ENCODE measurements around the gene DCN.

Gene DCN

DNA sequence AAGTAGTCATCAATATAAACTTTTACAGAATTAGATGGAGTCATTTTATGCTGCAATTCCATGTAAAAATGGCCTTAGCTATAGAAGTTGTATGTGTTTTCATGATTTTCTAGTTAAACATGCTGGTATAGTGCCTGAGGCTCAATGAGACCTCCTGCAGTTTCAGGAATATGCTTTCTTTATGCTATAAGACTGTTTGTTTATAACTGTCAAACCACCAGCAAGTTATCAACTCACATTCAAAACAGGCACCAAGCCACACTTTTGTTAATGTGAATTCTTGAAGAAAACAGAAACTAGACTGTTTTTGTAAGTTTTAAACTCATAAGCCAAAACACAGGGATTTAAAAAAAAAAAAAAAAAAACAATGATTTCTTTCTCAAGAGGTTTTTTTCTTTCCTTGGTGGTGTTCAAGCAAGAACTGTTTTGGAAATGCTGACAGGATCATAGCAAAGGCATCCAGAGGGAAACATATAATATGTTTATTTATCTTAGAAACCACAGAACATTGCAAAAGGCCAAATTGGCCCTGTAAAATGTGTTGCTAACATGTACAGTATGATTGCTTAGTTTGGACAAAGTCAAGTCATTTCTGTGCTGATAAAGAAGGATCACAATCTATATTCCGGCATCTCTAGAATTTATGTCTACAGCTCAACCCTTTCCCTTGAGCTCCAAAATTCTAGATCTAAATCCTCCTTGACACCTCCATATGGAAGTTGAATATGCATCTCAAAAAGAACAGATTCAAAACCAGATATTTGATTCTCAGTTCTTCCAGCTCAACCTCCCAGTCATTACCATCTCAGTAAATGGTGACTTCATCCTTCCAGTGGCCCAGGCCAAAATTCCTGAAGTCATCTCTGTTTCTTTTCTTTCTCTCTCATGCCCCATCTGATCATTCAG, 42.3 kb downstream of the DCN start:
- intact Hi-C loops (cut with DNase I): no loop called here
- DNase-seq: no peak

DNA sequence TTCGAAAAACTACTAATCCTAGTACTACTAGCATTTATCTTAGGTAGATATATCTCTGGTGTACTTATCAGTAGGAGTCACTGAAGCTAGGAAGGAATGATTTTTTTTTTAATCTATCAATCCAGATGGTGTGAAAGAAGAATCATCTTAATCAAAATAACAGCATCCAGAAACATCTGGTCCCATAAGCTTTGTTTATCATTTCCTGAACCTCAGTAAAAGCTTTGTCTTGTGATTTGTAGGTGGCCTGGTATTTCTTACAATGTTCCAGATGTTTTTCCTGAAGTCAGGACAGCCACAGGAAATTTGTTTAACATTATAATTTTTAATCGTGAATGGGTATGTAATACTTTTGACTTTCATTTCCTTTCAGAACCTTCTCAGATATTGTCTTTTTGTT, 43.3 kb downstream of the DCN start:
- no peak for DNase-seq
- intact Hi-C loops (cut with DNase I): no loop called here

DNA sequence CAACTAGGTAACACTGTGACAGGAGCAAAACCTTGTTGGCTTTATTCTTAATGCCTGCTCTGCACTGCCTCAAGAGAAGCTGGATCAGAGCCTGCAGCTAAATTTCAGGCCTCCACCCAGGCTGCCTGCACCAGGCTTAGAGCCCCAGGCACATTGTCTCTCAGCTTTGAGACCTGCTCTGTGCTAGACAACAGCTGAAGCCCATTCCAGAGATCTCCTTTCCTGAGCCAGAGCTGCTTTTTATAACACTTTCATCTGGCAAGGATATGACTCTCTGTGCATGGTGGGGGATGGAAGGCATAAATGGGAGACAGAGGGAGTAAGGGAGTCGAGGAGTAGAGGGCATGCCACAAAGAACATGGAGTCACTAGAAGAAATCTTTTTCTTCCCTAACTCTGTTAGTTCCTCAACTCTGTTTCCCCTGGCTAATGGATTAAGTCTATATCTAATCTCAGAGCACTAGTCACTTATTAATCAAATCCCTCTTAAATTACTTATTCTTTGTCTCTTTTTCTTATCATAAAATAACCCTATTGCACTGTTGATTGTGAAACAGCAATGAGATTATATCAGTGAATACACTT, 44.2 kb downstream of the DCN start:
- no peak for DNase-seq
- intact Hi-C loops (cut with DNase I): no loop called here

DNA sequence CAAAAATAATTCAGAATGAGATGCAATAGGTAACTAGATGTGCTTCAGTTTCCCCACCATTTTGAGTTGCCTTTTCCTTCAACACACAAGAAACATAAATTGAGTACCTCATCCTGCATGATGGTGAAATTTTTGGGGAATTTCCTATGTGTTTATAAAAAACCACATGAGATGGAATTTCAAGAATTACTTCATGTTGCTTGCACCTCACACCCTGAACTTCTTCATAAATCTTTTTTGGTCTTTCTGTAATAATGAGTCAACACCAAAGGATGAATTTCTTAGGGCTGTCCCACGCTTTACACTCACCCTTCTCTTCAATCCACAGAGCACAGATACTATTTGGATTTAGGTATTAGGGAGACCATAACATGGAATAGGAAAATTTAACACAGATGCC, 48.7 kb downstream of the DCN start:
- intact Hi-C loops (cut with DNase I): no loop called here
- DNase-seq: no peak

DNA sequence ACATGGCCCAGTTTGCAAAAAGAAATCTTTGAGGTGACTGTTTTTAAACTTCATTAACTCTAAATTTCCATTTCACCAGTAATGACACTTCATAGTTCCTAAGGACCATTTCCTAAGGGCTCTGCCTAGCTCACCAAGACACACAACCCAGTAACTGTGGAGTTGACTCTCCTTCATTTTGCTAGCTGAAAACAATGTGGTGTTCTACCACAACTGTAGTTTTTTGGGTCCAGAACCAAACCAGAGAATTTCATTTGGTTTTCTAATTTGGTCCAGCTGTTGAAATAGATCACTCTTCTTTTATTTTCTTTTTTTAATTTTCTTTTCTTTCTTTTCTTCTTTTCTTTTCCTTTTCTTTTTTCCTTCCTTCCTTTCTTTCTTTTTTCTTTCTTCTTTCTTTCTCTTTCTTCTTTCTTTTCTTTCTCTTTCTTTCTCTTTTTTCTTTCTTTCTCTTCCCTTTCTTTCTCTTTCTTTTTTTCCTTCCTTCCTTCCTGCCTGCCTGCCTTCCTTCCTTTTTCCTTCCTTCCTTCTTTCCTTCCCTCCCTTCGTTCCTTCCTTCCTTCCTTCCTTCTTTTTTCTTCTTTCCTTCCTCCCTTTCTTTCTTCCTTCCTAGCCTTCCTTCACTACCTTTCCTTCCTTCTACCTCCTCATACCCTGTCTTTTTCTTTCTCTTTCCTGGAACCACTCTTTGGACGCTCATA, 52.8 kb downstream of the DCN start:
- DNase-seq: no peak
- intact Hi-C loops (cut with DNase I): no loop called here

DNA sequence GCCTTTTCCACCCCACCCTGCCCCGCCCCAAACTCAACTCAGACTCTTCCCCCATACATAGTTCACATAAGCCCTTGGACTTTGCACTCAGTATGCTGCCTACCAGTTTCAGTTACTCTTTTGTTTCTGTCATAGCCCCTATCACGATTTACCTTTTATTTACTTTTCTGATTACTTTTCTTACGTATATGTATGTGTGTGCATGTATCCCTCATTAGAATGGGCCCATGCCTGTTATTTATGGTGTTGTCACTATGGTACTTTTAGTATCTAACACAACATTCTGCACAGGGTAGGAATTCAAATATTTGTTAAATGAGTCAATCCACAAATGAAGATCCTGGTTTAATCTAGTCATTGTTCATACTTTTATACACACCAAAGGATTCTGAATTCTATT, 54.9 kb downstream of the DCN start:
- intact Hi-C loops (cut with DNase I): no loop called here
- no peak for DNase-seq

DNA sequence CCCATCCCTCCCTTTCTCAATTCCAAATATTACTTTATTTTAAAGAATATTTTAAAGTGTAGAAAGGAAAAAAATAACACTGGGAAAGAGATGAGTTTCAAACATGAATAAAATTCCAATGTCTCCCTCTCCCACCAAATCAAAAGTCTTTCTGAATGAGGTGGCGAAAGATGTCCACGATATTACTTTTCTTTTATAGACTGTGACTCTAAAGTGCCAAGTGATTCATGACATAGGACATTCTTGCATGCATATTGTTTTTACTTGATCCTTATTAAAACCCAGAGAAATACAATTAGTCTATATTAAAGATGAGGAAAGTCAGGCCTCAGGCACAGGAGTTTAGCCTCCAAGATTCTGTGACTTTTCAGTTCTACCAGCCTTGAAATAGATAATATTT, 55.3 kb downstream of the DCN start:
- intact Hi-C loops (cut with DNase I): no loop called here
- no peak for DNase-seq

DNA sequence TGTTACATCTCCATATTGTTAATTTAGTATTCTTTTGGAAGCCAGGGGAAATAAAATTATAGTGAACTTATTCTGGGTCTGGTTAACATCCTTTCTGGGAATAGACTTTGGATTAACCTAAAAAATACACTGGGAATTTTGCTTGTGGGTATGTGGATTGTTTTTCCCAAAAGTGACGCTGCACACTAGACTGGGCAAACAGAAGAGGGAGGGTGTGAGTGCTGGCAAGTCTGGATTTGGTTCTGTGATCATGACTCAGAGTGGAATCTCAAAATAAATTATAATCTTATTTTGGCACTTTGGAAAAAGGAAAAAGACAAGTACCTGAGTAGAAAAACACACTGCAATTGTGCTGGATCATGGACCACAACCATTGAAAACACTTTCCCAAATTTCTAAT, 56.1 kb downstream of the DCN start:
- intact Hi-C loops (cut with DNase I): no loop called here
- DNase-seq: peak in 1 of 10 donors; percentile 80

DNA sequence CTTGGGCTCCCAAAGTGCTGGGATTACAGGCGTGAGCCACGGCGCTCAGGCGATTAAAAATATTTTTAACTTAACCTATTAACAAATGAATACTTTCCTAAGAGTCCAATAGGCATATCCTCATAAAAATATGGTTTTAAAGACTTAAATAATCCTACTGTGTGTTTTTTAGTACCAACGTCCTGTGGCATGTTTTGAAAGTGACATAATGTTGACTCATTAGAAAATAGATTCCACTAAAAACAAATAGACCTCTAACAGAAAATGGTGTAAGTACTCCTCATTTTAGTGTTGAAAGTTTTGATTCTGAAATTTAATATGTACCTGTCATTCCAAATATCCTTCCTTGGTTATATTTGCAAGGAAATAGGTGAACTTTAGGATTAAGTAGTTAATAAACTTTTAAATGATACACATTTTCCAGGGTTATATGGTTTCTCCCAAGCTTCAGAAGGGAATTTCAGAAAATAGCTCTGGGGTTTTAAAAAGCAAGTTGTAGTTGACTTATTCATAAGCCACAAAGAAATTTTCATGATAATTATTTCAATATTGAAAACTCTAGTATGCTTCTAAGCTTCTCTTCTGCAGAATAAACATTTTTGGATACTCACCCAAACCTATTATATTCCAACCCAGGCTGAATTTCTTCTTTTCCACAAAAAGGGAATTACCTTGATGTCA, 59.2 kb downstream of the DCN start:
- no peak for DNase-seq
- intact Hi-C loops (cut with DNase I): no loop called here

DNA sequence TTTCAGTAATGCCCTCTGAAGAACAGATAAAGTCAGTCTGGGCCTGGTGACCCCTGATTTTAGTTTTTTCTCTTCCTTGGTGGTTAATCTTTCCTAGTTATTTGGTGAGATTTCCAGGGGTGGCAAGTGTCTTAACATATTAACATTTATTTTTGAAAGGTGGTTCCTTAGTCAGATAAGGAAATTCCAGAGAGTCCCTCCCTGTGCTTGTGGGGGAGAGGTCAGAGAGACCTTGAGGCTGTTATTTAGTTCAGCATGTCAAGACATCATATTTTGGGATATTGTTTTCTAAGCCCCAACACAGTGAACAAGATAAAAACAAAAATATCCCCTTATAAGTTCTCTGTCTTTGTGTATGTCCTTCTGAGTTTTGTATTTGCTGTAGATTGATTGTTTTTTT, 61.8 kb downstream of the DCN start:
- intact Hi-C loops (cut with DNase I): no loop called here
- no peak for DNase-seq

DNA sequence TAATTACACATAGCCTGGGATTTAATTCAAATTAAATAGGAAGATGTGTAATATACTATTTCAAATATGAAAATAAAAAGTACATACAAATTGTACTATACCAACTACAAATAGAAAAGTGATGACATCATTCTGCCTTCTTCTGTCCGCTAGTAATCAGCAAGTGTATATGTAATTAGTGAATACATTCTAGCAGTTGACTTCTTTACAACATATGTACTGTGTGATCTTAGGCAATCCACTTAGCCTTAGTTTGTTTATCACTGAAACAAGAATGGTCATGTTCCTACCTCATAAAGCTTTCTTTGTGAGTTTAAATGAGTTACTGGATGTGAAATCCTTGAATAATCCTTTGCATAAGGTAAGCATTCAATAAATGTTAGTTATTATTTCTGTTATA, 63.5 kb downstream of the DCN start:
- intact Hi-C loops (cut with DNase I): no loop called here
- no peak for DNase-seq

DNA sequence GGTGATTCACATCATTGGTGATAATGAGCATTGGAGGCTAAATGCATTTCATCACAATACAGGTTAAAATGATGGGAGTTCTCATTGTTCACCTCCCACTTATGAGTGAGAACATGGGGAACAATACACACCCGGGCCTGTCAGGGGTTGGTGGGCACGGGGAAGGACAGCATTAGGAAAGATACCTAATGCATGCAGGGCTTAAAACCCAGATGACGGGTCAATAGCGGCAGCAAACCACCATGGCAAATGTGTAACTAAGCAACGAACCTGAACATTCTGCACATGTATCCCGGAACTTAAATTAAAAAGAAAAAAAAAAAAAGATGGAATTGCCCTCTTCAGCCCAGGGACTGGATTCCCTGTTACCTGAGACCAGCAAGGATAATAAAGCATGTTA, 69.0 kb downstream of the DCN start:
- DNase-seq: no peak
- intact Hi-C loops (cut with DNase I): no loop called here

DNA sequence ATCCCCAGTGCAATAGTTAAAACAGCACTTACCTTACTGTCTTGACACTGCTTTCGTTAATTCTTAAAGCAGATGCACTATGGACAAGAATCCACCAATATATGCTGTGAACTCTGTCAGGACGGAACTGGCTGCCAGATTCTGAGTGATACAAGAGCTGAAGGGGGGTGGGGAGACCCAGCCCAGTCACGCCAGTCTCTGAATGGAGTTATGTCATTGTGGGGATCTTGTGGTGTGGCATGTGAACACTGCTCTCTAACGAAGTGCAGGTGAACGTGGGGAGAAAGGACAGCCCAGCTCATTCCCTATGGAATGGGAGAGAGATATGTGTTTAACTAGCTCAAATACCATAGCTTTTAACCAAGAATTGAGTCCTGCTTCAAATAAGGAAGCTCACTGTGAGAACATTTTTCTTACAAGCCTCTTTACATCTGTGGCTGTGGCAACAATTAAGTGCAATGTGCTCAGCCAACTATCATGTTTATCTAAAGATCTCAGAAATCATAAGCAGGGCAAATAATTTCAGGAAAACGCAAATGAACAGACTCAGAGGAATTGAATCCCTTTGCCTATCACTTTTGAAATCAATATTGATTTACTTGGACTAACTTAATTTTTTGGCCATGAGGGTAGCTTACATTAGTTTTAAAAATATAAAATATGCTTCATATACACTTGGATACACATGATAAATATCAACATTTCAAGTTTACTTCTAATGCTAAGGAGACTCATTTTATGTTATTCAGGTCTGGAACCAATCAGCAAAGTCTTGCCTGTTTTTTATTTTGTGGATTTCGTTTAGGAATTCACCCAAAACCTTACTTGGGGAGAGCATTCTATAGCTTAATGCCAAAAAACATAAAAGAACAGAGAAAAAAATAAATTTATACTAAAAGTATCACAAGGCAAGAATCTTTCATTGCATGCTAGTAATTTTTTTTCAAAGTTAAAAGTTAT, 71.0 kb downstream of the DCN start, which contains the start of gene LUM:
TSS of gene LUM (minus strand) at position 129 of the 960 bp plus-strand sequence. CDS start 2,515 bp downstream, outside the sequence.
- intact Hi-C loops (cut with DNase I): no loop called here

DNA sequence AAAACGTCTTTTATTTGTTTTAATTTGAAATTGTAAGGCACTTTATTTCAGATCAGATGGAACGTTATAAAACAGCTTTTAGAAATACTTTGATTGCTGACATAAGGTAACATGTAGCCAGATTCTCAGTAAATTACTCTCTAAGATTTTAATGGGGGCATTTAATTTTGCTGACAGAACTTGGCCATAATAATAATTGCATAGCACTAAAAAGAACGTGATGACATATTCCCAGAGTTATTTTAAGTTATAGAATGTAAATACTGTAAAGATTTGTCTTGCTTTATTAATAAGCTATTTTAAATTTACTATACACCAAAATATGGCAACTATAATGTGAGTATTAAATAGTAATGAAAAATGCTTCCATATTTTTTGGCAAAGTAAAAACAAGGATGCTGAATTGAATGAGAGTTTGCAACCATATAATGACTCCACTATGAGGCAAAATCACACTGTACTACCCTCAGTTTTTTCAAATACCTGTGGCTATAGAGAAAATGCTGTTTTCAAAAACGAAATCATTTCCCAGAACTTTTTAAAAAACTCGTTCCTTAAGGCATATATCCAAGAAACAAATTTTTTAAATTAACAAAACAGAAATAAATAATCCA, 72.2 kb downstream of the DCN start:
- intact Hi-C loops (cut with DNase I): no loop called here
- DNase-seq: no peak

More for the DNA sequence above, 71.0 kb downstream of the DCN start, which contains the start of gene LUM:
- DNase-seq: no peak

DNA sequence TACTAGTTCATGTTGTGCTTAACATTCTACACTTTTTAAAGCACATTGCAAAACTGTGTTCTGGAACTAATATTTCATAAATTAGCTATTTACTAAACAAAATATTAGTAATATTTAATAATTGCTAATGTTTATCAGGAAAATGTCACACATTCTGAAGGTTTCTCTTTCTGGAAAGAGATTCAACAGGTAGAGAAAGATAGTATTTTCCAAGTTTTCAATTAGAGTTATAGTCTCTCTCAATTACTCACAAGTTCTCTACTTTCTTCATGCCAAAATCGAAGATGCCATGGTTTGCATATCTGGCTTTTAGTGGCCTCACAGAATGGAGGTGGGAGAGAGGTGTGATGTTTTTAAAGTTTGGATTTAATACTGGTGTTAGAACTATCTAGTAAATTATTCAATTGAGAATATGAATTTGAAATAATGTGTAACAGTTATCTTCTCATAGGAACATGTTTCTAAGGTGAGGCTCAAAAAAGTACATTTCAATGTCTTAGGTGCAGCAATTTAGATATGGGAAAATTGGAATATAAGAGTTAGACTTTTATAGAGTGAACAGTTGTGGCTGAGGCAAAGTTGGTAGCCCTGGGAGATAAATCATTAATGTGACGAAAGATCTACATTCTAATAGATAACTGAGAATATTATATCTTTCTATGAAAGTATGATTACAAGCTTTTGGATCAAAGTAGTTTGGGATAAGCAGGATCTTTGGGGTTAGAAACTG, 72.9 kb downstream of the DCN start:
- intact Hi-C loops (cut with DNase I): no loop called here
- DNase-seq: no peak

DNA sequence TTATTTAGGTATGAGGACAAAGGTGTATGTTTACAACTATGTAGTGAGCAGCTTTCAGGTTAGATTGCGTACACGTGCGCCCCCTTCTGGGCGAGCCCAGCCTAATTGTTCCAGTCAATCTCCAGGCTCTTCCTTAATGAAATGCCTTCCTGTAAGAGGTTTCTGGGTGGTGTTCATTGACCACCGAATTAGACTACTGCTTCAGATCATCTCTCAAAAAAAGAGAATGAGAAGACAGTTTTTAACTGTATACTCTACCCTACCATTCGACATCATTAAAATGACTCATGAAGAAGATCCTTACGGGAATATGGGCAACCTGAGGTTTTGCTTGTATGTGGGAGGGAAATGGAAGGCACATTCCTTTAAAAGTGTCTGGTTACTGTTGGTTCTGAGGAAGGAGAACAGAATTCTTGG, 73.5 kb downstream of the DCN start:
- intact Hi-C loops (cut with DNase I): no loop called here
- DNase-seq: peak in 7 of 10 donors; percentile 16 to 74 (median 45)

DNA sequence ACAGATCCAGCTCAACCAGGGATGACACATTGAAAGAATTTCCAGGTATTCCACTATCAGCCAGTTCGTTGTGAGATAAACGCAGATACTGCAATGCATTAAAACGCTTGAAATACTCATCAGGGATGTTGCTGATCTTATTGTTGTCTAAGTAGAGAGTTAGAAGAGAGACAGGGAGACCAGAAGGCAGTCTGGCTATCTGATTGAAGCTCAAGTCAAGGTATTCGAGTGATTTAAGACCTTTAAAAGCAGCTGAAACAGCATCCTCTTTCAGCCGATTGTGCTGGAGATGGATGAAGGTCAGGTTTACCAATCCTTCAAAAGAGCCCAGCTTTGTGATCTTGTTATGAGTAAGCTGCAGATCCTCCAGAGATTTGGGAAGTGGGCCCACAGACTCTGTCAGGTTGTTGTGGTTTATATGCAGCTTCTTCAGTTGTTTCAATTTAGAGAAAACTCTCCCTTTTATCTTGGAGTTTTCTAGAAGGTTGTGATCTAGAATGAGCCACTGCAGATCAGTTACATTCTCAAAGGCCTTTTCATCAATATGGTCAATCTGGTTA, 74.3 kb downstream of the DCN start:
- intact Hi-C loops (cut with DNase I): no loop called here
- DNase-seq: no peak

DNA sequence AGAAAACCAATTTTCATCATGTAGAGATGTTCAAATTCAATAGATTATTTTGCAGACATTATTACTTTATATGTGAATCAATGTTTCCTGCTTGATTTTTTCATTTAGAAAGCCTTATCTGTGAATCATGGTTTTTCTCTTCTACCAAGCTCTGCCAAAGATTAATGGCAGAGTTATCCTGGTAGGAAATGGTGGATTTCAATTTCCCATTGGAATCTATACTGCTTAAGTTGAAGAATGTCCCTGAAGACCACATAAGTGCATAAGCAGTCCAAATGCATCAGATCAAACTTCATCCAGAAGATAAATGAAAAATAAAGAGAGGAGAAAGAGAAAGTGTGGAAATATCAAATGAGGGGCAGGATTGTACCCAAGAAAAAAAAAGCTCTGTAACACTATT, 76.3 kb downstream of the DCN start:
- DNase-seq: no peak
- intact Hi-C loops (cut with DNase I): no loop called here
